GM12878 (cell line): ENCODE measurements around the gene STAT5B. TPM values are rescaled to one million over a fixed set of nuclear protein-coding genes. Genes with fewer than 3 reads are reported as not detected.

Source experiments
- ATAC-seq: fragments of 200-7000 bp; cut with Tn5 transposase; 3 replicates; pipeline ENCODE4 v1.9.1; 2020; ENCODE audit warnings: mild to moderate bottlenecking, moderate library complexity
- BruUV-seq: library from RNA; stranded (reverse); fragments of 400-500 nt; replicated peaks from 2 replicates; lab custom pipeline; 2021; lab: Mats Ljungman, UMichigan
- CTCF ChIA-PET: fragments of 300-600 bp; sonication (Branson Sonifier 250); formaldehyde crosslinking; extraction: SDS; loops from one replicate; lab custom pipeline; 2021; ENCODE audit warnings: inconsistent platforms; lab: Yijun Ruan, JAX
- POLR2A ChIA-PET: fragments of 350-600 bp; formaldehyde crosslinking; extraction: SDS; loops from one replicate; lab custom pipeline; 2021; ENCODE audit warnings: inconsistent platforms; lab: Charles Lee
- RAD21 ChIA-PET: fragments of 300-600 bp; sonication (Branson Sonifier 250); formaldehyde crosslinking; loops from one replicate; lab custom pipeline; 2023; ENCODE audit warnings: antibody characterized with exemption; ENCODE audit not compliant: unreplicated experiment; lab: Charles Lee
- SMC1A ChIA-PET: fragments of 300-600 bp; sonication (Branson Sonifier 250); formaldehyde crosslinking; loops from one replicate; lab custom pipeline; 2023; ENCODE audit not compliant: unreplicated experiment, uncharacterized antibody; lab: Charles Lee
- DNase-seq: peaks from one replicate; pipeline ENCODE4 v3.0.0-alpha.2; 2011; ENCODE audit warnings: low read depth, low spot score
- FAIRE-seq: peaks from 3 replicates; lab custom pipeline; 2011; peaks lifted over from hg19 to GRCh38; lab: Jason Lieb, UNC
- H2AFZ ChIP-seq: 2 replicates; pipeline ENCODE4 v1.6.0; 2011; ENCODE audit warnings: low read depth, low read length, control low read depth; ENCODE audit not compliant: control insufficient read depth
- H3K27ac ChIP-seq: 2 replicates; pipeline ENCODE4 v1.5.1; 2011; ENCODE audit warnings: control low read depth; ENCODE audit not compliant: control insufficient read depth, insufficient read depth
- H3K27me3 ChIP-seq, 2 experiments: replicated peaks in 1 of 2; 2 replicates each; pipeline versions ENCODE4 v1.6.0 to v1.6.1; 2011; ENCODE audit warnings: low read length in 1 of 2; ENCODE audit not compliant: control insufficient read depth in 2 of 2, insufficient read depth in 2 of 2
- H3K36me3 ChIP-seq, 2 experiments: 2 replicates each; pipeline ENCODE4 v1.5.1; 2011; ENCODE audit warnings: low read length in 1 of 2; ENCODE audit not compliant: control insufficient read depth in 2 of 2, insufficient read depth in 2 of 2
- H3K4me1 ChIP-seq: 2 replicates; pipeline ENCODE4 v1.6.1; 2011; ENCODE audit warnings: mild to moderate bottlenecking, low read length, moderate library complexity, mixed read lengths; ENCODE audit not compliant: control insufficient read depth, insufficient read depth
- H3K4me2 ChIP-seq: 2 replicates; pipeline ENCODE4 v1.6.0; 2011; ENCODE audit warnings: control low read depth; ENCODE audit not compliant: control insufficient read depth, insufficient read depth
- H3K4me3 ChIP-seq: fragments of 200-600 bp; sonication (generic); 2 replicates; pipeline ENCODE4 v1.5.1; 2016
- H3K79me2 ChIP-seq: 2 replicates; pipeline ENCODE4 v1.6.0; 2011; ENCODE audit warnings: low read length; ENCODE audit not compliant: control insufficient read depth, insufficient read depth
- H3K9ac ChIP-seq: 2 replicates; pipeline ENCODE4 v1.8.0; 2011; ENCODE audit warnings: low read length, control low read depth, mixed read lengths; ENCODE audit not compliant: control insufficient read depth, insufficient read depth
- H3K9me3 ChIP-seq: replicated peaks from 3 replicates; pipeline ENCODE4 v1.5.1; 2011; ENCODE audit warnings: mild to moderate bottlenecking, low read length; ENCODE audit not compliant: control insufficient read depth, insufficient read depth
- H4K20me1 ChIP-seq: 2 replicates; pipeline ENCODE4 v1.6.0; 2011; ENCODE audit not compliant: control insufficient read depth, insufficient read depth
- BCLAF1 ChIP-seq: fragments of 450-650 bp; IDR thresholded peaks from 2 replicates; pipeline ENCODE4 v1.6.1; 2017; ENCODE audit warnings: antibody characterized with exemption, mild to moderate bottlenecking, moderate library complexity
- CHD4 ChIP-seq: fragments of 200-600 bp; sonication (generic); IDR thresholded peaks from 2 replicates; pipeline ENCODE4 v1.6.1; 2016; ENCODE audit warnings: mild to moderate bottlenecking
- GATAD2B ChIP-seq: fragments of 450-650 bp; conservative IDR thresholded peaks from 2 replicates; pipeline ENCODE4 v1.6.1; 2017; ENCODE audit warnings: low read depth, mild to moderate bottlenecking, moderate library complexity
- HDAC2 ChIP-seq: fragments of 200-600 bp; sonication (generic); IDR thresholded peaks from 2 replicates; pipeline ENCODE4 v1.6.1; 2017
- JUNB ChIP-seq: IDR thresholded peaks from 2 replicates; pipeline ENCODE4 v1.6.1; 2016; ENCODE audit warnings: antibody characterized with exemption, mild to moderate bottlenecking
- NFIC ChIP-seq: IDR thresholded peaks from 2 replicates; pipeline ENCODE4 v1.6.1; 2012; ENCODE audit warnings: low read depth, mild to moderate bottlenecking, inconsistent platforms, low read length, moderate library complexity
- NR2C2 ChIP-seq: IDR thresholded peaks from 2 replicates; pipeline ENCODE4 v1.6.1; 2011; ENCODE audit warnings: borderline replicate concordance, low read depth; ENCODE audit not compliant: control insufficient read depth, insufficient read length
- PBX3 ChIP-seq: IDR thresholded peaks from 2 replicates; pipeline ENCODE4 v1.6.1; 2011; ENCODE audit warnings: mild to moderate bottlenecking, low read depth, low read length, moderate library complexity; ENCODE audit not compliant: insufficient replicate concordance
- RELB ChIP-seq: fragments of 450-650 bp; IDR thresholded peaks from 2 replicates; pipeline ENCODE4 v1.6.1; 2017; ENCODE audit warnings: low read depth, mild to moderate bottlenecking, moderate library complexity
- SMAD1 ChIP-seq: fragments of 450-650 bp; IDR thresholded peaks from 2 replicates; pipeline ENCODE4 v1.6.1; 2018; ENCODE audit warnings: mild to moderate bottlenecking, low read depth; ENCODE audit not compliant: partially characterized antibody
- SPI1 ChIP-seq: IDR thresholded peaks from 2 replicates; pipeline ENCODE4 v1.6.1; 2011; ENCODE audit warnings: low read depth, mild to moderate bottlenecking, low read length, moderate library complexity, borderline replicate concordance; ENCODE audit not compliant: insufficient read depth
- TARDBP ChIP-seq: IDR thresholded peaks from 2 replicates; pipeline ENCODE4 v1.6.1; 2016; ENCODE audit warnings: borderline replicate concordance
- ZBTB11 ChIP-seq: fragments of 450-650 bp; formaldehyde crosslinking; IDR thresholded peaks from 2 replicates; pipeline ENCODE4 v1.5.0; 2022; ENCODE audit warnings: mild to moderate bottlenecking, missing genetic modification characterization
- ZNF207 ChIP-seq: fragments of 450-650 bp; IDR thresholded peaks from 2 replicates; pipeline ENCODE4 v1.6.1; 2014; ENCODE audit warnings: antibody characterized with exemption, mild to moderate bottlenecking, borderline replicate concordance
- WGBS: methylation state at CpG from one replicate; pipeline ENCODE4 v1.1.6; 2016; ENCODE audit warnings: low lambda C conversion rate; ENCODE audit not compliant: insufficient replicate concordance, insufficient coverage; ENCODE audit errors: missing lambda C conversion rate; 5-methylcytosine and 5-hydroxymethylcytosine counted together
- in situ Hi-C: fragments of 300-500 bp; cut with MboI; formaldehyde crosslinking; loops from 9 replicates; pipeline ENCODE4 v1.14.3; 2018; ENCODE audit warnings: mixed read lengths
- intact Hi-C: fragments of 100-400 bp; cut with micrococcal nuclease; formaldehyde crosslinking; loops from one replicate; pipeline ENCODE4 v1.14.2; 2022; ENCODE audit not compliant: unreplicated experiment
- polyA plus RNA-seq, 11 experiments: library from polyadenylated mRNA; depleted of rRNA in 4 of 11; unstranded in 6 of 11; stranded (reverse) in 5 of 11; fragments of >200 nt; fragmentation: Nextera tagmentation in 4 of 11; fragmentation: Illumina TruSeq in 1 of 11; extraction: Ambion mirVana in 4 of 11; extraction: Trizol in 1 of 11; gene quantifications; 1 replicate in 1 of 11; 2 replicates in 10 of 11; pipeline versions ENCODE4 v1.2.1 to v1.2.3, GENCODE V29; 2011 to 2016; ENCODE audit warnings: inconsistent platforms in 2 of 11, missing spikeins in 2 of 11, low read depth in 1 of 11
- total RNA-seq, 4 experiments: library from RNA; depleted of rRNA in 3 of 4; stranded (reverse); fragments of >200 nt in 3 of 4; fragmentation: Illumina TruSeq in 1 of 4; extraction: Trizol in 1 of 4; gene quantifications; 2 replicates each; pipeline versions ENCODE4 v1.2.1 to v1.2.3, GENCODE V29; 2013 to 2021

STAT5B gene
- total and polyA plus RNA-seq, 10 of the 15 experiments (the other 5 are each of a cell fraction or from before 2014, with no cell fraction given) = 11.0 to 69.6 (median 46.7) TPM

GRCh38 chr17:42276359-42276608, at the start of gene STAT5B (continued):
- no peak for TF ChIP-seq ZBTB11 (CRISPR knock-in tag)
- TF ChIP-seq JUNB = no peak
- TF ChIP-seq NR2C2 = no peak
- TF ChIP-seq GATAD2B = 0 out of 2 replicates have a peak, but pooled peaks have one; percentile 88
- no peak for TF ChIP-seq SMAD1
- no peak for TF ChIP-seq CHD4

GRCh38 chr17:42325026-42325425, 48.8 kb upstream of the STAT5B start:
- no peak overlapping the region for H2AFZ ChIP-seq
- SMC1A ChIA-PET = interaction anchor here (0.7 to 23.8 kb wide), 4 partner anchors 11 to 74 kb away, joined by 3 to 528 read pairs (median 4); partner anchors contain the start of gene STAT3
- CTCF ChIA-PET = interaction anchor here (0.7 to 22.1 kb wide), 7 partner anchors 11 to 101 kb away, joined by 3 to 732 read pairs (median 4); partner anchors contain the start of gene STAT3
- in situ Hi-C loops (no loop called here), intact Hi-C loops (no loop called here)
- FAIRE-seq (no peak), DNase-seq (no peak), ATAC-seq (no peak)
- no peak overlapping the region for H3K9ac ChIP-seq
- no peaks in the 10 kb centered on the region for H3K79me2 ChIP-seq
- H3K4me1 ChIP-seq = peaks cover 12% of the 10 kb centered on the region
- no peaks in the 10 kb centered on the region for H3K27me3 ChIP-seq
- no peaks in the 10 kb centered on the region for H4K20me1 ChIP-seq
- H3K27ac ChIP-seq = no peak overlapping the region
- RAD21 ChIA-PET = interaction anchor here (0.6 to 21.1 kb wide), 4 partner anchors 11 to 143 kb away, joined by 3 to 373 read pairs (median 4); no protein-coding TSS in a partner anchor
- no TSS peak for BruUV-seq
- POLR2A ChIA-PET = interaction anchor here (1.4 kb wide), 1 partner anchor 72 kb away, joined by 4 read pairs; no protein-coding TSS in a partner anchor
- 94% methylated on average over 7 of the region's 7 CpGs for whole genome bisulfite sequencing
- peaks cover 9 to 32% of the 10 kb centered on the region in 2 experiments for H3K36me3 ChIP-seq
- no peak overlapping the region for H3K4me3 ChIP-seq
- H3K4me2 ChIP-seq = no peak overlapping the region
- no peaks in the 10 kb centered on the region for H3K9me3 ChIP-seq
- TF ChIP-seq TARDBP (no peak), BCLAF1 (no peak), RELB (no peak), NFIC (no peak), SPI1 (no peak), HDAC2 (no peak), PBX3 (no peak), ZNF207 (no peak)
